GM21515 (cell line): Measurements from ENCODE around the gene FCSK.

Experiments used
- ATAC-seq: cut with Tn5 transposase; IDR thresholded peaks from one replicate; pipeline ENCODE4 v1.9.1; 2021; ENCODE audit not compliant: unreplicated experiment

FCSK gene

GRCh38 chr16:70476272-70477020 is 22.1 kb downstream of the FCSK start:
- peak; percentile 71 for ATAC-seq

DNA sequence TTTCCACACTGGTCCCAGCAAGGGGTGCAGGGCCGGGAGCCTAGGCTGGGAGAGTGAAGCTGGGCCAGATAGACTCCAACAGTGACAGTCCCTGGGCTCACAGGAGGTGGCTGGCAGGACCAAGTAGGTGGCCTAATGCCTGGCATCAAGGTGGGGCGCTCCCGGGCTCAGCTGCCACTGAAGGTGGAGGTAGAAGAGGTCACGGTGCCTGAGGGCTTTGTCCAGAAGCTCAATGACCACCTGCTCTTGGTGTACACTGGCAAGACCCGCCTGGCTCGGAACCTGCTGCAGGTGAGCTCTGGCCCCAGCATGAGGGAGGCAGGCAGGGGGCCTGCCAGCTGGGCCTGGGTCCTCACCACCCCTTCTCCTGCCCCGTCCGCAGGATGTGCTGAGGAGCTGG is 23.8 kb downstream of the FCSK start:
- ATAC-seq = no peak

- ATAC-seq = no peak
Observed at GRCh38 chr16:70478912-70479341, 24.5 kb downstream of the FCSK start.

- no peak for ATAC-seq
Observed at GRCh38 chr16:70480127-70481105, 26.0 kb downstream of the FCSK start.

- ATAC-seq = no peak
Observed at GRCh38 chr16:70481929-70482536, 27.6 kb downstream of the FCSK start.

DNA sequence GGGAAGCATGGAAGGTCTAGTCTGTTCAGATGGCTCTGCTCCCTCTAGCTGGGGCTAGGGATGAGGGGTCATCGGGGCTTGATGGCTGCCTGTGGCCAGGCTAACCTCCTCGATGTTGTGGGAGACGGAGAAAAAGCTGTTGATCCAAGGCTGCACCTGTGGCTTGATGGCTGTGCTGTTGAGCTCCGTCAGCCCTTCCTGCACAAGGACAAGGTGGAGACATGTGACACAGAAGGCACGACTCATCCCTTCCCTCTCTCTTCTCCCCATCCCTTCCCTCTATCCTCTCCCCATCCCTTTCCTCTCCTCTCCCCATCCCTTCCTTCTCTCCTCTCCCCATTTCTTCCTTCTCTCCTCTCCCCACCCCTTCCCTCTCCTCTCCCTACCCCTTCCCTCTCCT is 28.2 kb downstream of the FCSK start:
- ATAC-seq = no peak

- no peak for ATAC-seq
Observed at GRCh38 chr16:70483426-70483825, 29.0 kb downstream of the FCSK start.

- ATAC-seq = no peak
Observed at GRCh38 chr16:70484867-70485266, 30.5 kb downstream of the FCSK start.

DNA sequence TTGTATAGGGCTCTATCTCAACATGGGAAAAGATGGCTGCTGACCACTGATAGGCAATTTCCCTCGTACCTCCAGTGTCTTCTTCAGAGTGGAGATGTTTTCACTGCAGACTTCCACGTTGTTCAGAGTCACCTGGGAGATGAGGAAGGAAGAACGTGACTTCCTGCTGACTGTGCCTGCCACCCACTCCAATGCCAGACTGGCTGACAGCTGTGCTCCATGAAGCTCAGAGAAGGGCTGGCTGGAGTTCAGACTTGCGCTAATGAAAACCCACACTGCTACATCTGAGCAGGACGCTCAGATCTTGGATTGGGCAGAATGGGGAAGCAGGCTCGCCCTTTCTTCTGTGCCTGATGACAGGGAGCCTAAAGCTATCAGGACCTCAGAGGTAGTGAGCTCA is 35.9 kb downstream of the FCSK start:
- no peak for ATAC-seq

- ATAC-seq = no peak
Observed at GRCh38 chr16:70493802-70494201, 39.4 kb downstream of the FCSK start.

GRCh38 chr16:70494202-70494770 is 39.9 kb downstream of the FCSK start:
- no peak for ATAC-seq

GRCh38 chr16:70494777-70495176 is 40.4 kb downstream of the FCSK start:
- no peak for ATAC-seq

GRCh38 chr16:70495425-70496182 is 41.2 kb downstream of the FCSK start:
- ATAC-seq = no peak

GRCh38 chr16:70496513-70496912 is 42.1 kb downstream of the FCSK start:
- no peak for ATAC-seq

DNA sequence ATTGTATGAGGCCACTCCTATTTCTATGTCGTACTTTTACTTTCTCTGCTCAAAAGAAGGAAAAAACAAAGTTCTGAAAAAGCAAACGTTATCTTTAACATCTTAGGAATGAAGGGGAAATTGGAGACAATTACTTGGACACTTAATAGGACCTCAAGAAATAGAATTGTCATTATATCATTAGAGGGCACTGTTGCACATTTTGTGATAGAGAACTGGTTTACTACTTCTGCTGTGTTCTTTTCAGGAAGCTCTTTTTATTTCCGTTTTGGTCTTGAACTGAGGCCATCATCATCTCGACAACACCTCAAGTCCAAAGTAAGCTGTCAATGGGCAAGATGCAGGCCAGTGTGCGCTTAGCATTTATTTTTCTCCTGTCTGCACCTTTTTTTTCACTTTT is 54.4 kb downstream of the FCSK start:
- no peak for ATAC-seq

DNA sequence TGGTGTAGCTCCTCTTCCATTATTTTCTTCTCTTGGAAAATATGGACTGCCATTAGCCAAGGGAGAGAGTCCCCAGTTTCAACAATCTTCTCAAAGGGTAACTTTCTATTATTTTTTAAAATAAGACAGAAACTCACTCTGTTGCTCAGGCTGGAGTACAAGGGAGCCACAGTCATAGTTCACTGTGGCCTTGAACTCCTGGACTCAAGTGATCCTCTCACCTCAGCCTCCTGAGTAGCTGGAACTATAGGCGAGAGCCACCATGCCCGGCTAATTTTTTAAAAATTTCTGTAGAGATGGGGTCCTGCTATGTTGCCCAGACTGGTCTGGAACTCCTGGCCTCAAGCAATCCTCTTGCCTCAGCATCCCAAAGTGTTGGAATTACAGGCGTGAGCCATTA is 55.8 kb downstream of the FCSK start:
- no peak for ATAC-seq

- no peak for ATAC-seq
Observed at GRCh38 chr16:70511833-70512232, 57.4 kb downstream of the FCSK start.

DNA sequence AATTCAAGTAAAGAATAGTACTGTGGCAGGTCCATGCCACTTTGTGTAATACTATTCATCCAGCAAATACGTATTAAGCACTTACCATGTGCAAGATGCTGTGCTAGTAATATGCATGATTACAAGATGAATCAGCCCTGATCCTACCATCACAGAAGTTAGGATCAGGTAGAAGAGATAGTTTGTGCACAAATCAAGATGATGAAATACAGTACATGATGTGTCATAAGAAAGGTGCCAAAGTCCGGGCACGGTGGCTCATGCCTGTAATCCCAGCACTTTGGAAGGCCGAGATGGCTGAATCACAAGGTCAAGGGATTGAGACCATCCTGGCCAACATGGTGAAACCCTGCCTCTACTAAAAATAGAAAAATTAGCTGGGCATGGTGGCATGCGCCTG is 58.1 kb downstream of the FCSK start:
- no peak for ATAC-seq

- ATAC-seq = no peak
Observed at GRCh38 chr16:70520612-70521297, 66.4 kb downstream of the FCSK start.
